ENCODE data around the gene ISLR.

Gene ISLR

DNA sequence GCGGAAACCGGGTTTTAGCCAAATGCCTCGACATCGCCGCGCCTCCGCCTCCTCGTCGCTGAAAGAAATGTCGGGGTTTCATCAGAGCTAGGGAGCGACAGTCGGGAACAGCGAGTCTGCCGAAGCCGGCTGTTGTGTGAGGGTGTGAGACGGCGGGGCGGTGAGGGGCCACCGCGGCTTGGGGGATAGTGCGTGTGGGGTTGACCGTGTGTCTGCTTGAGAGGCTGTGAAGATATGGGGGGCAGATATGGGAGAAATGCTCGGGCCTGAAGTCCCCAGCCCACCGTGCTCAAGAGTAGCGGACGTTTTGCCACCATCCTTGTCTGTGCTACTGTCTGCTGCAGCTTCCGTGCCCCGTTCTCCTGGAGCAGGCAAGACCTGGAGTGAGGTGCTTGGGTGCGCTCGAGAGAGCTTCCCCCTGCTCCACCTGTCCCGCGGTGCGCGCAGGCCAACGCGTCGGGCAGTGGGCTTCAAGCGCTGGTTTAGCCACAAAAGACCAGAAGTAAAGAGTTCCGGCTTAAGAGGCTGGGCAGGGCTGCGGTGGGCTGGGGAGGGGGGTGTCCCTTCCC, 43.8 kb upstream of the ISLR start:
- no peak for ATAC-seq (ENCODE audit: insufficient read depth, low read depth)
- no peak overlapping the region for H3K27ac ChIP-seq (ENCODE audit: low read length)
- TF ChIP-seq EZH2 (IDR thresholded peaks at IDR 0.05; ENCODE audit: borderline replicate concordance, low read depth, low read length, severe bottlenecking): no peak
- TF ChIP-seq, protein P1, sequence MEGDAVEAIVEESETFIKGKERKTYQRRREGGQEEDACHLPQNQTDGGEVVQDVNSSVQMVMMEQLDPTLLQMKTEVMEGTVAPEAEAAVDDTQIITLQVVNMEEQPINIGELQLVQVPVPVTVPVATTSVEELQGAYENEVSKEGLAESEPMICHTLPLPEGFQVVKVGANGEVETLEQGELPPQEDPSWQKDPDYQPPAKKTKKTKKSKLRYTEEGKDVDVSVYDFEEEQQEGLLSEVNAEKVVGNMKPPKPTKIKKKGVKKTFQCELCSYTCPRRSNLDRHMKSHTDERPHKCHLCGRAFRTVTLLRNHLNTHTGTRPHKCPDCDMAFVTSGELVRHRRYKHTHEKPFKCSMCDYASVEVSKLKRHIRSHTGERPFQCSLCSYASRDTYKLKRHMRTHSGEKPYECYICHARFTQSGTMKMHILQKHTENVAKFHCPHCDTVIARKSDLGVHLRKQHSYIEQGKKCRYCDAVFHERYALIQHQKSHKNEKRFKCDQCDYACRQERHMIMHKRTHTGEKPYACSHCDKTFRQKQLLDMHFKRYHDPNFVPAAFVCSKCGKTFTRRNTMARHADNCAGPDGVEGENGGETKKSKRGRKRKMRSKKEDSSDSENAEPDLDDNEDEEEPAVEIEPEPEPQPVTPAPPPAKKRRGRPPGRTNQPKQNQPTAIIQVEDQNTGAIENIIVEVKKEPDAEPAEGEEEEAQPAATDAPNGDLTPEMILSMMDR (IDR thresholded peaks at IDR 0.05; ENCODE audit: borderline replicate concordance, extremely low read depth, low read length, poor library complexity, severe bottlenecking): no peak
- no peak overlapping the region for H2AFZ ChIP-seq (ENCODE audit: low read depth, low read length)
- no peak overlapping the region for H3K9ac ChIP-seq (ENCODE audit: low read depth, low read length)
- no peaks in the 10 kb centered on the region for H3K9me3 ChIP-seq (ENCODE audit: insufficient read depth, low read length, severe bottlenecking)
- H3K4me1 ChIP-seq (ENCODE audit: insufficient read depth, low read length): no peaks in the 10 kb centered on the region
- no peak for DNase-seq
- no peaks in the 10 kb centered on the region for H3K79me2 ChIP-seq (ENCODE audit: insufficient read depth, low read length)
- no peak overlapping the region for H3K4me2 ChIP-seq (ENCODE audit: insufficient read depth, low read length)
- no peak overlapping the region for H3K4me3 ChIP-seq (ENCODE audit: low read depth in 1 of 2, low read length in 2 of 2)
- no peaks in the 10 kb centered on the region for H3K36me3 ChIP-seq (ENCODE audit: insufficient read depth, low read length)
- H3K27me3 ChIP-seq (ENCODE audit: insufficient read depth, low read length, poor library complexity): no peaks in the 10 kb centered on the region
- H4K20me1 ChIP-seq (ENCODE audit: insufficient read depth, low read length): no peaks in the 10 kb centered on the region; the same call in 1 of the 2 replicates

DNA sequence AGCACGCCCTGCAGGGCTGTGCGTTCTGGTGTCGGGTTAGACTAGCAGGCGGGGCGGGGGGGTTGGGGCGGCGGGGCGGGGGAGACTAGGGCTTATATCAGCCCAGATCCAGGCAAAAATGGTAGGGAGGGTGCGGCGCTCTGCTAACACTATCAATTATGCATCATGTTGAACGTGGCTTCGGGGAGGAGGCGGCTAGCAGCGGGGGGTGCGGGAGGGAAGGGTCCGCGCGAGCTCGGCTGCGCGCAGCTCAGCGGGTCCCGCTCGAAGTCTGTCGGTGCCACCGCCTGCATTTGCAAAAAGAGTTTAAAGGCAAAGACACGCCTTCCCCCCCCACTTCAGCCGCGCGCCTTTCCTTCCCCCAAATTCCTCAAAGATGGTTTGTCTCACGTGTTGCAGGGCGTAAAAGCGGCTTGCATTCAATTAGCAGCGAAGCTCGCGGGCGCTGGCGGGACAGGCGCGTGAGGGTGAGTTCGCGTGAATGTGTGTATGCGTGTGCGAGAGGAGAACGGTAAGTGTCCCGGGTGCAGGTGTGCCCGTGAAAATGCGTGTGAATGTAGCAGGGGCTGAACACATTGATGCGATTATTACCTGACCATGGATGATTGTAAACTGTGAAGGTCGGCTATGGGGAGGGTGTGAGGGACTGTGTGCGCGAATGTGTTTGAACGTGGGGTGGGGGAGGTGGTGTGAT, 43.2 kb upstream of the ISLR start, which contains the start of gene ISLR2:
Gene ISLR2 (plus strand): TSS at position 432 of the 694 bp plus-strand sequence. CDS start 2,169 bp downstream, outside the sequence.
- Histone ChIP-seq H3K4me3 (ENCODE audit: low read depth in 1 of 2, low read length in 2 of 2) (no peak within 1 kb of the TSS), H3K27ac (ENCODE audit: low read length) (no peak within 1 kb of the TSS), H3K79me2 (ENCODE audit: insufficient read depth, low read length) (no peaks in the 10 kb centered on the region), H3K36me3 (ENCODE audit: insufficient read depth, low read length) (no peaks in the 10 kb centered on the region), H2AFZ (ENCODE audit: low read depth, low read length) (no peak within 1 kb of the TSS), H3K4me2 (ENCODE audit: insufficient read depth, low read length) (no peak within 1 kb of the TSS), H3K4me1 (ENCODE audit: insufficient read depth, low read length) (no peaks in the 10 kb centered on the region), H3K27me3 (ENCODE audit: insufficient read depth, low read length, poor library complexity) (no peaks in the 10 kb centered on the region), H4K20me1 (ENCODE audit: insufficient read depth, low read length) (no peaks in the 10 kb centered on the region; the same call in 1 of the 2 replicates), H3K9ac (ENCODE audit: low read depth, low read length) (no peak within 1 kb of the TSS), H3K9me3 (ENCODE audit: insufficient read depth, low read length, severe bottlenecking) (no peaks in the 10 kb centered on the region)
- ATAC-seq (ENCODE audit: insufficient read depth, low read depth) (no peak), DNase-seq (no peak)
- TF ChIP-seq, protein P1 (IDR thresholded peaks at IDR 0.05; ENCODE audit: borderline replicate concordance, extremely low read depth, low read length, poor library complexity, severe bottlenecking): no peak
- no peak for TF ChIP-seq EZH2 (IDR thresholded peaks at IDR 0.05; ENCODE audit: borderline replicate concordance, low read depth, low read length, severe bottlenecking)

DNA sequence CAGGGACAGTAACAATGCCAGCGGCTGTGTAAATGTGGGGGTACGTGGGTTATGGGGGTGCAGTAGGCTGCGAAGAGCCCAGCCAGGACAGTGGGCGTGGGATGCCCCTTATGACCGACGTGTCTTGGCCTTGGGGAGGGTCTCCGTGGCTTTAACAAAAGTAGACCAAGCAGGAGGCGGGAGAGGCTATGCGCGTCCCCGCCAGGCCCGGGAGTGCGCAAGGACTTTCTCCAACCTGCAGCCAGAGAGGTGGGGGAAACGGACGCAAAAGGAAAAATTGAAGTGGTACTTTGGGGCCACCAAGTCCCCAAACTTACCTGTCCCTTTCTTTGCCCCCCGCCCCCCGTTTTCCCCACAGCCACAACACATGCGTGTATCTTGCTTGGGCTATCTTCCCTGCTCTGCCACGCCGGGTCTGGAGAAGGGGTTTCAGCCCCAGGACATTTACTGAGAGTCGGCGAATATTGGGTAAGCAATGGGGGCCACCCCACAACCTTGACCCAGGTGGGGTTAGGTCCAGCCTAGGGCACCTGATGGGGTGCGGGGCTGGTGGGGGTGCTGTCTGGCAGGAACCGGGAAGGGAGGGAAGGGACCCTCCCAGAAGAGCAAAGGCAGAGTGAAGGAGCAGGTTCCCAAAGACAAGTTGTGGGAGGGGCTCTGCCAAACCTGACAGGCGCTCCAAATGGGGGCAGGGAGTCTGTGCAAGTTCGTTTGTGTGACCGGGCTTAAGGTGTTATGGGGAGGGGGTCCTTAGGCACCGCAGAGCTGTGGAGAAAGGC, 42.5 kb upstream of the ISLR start:
- Histone ChIP-seq H3K79me2 (ENCODE audit: insufficient read depth, low read length) (no peaks in the 10 kb centered on the region), H3K27ac (ENCODE audit: low read length) (no peak overlapping the region), H3K36me3 (ENCODE audit: insufficient read depth, low read length) (no peaks in the 10 kb centered on the region), H3K9ac (ENCODE audit: low read depth, low read length) (no peak overlapping the region), H3K4me2 (ENCODE audit: insufficient read depth, low read length) (no peak overlapping the region), H3K9me3 (ENCODE audit: insufficient read depth, low read length, severe bottlenecking) (no peaks in the 10 kb centered on the region), H3K4me3 (ENCODE audit: low read depth in 1 of 2, low read length in 2 of 2) (no peak overlapping the region), H4K20me1 (ENCODE audit: insufficient read depth, low read length) (no peaks in the 10 kb centered on the region; the same call in 1 of the 2 replicates), H3K27me3 (ENCODE audit: insufficient read depth, low read length, poor library complexity) (no peaks in the 10 kb centered on the region), H3K4me1 (ENCODE audit: insufficient read depth, low read length) (no peaks in the 10 kb centered on the region), H2AFZ (ENCODE audit: low read depth, low read length) (no peak overlapping the region)
- ATAC-seq (ENCODE audit: insufficient read depth, low read depth) (no peak), DNase-seq (no peak)
- no peak for TF ChIP-seq EZH2 (IDR thresholded peaks at IDR 0.05; ENCODE audit: borderline replicate concordance, low read depth, low read length, severe bottlenecking)
- TF ChIP-seq, protein P1 (IDR thresholded peaks at IDR 0.05; ENCODE audit: borderline replicate concordance, extremely low read depth, low read length, poor library complexity, severe bottlenecking): no peak
